GM12801 (cell line): ENCODE measurements around the gene NEGR1.

ENCODE experiments used
- CTCF ChIP-seq: IDR thresholded peaks from one replicate; pipeline ENCODE4 v1.5.1; 2011; ENCODE audit warnings: control low read depth; ENCODE audit not compliant: insufficient read length; ENCODE audit errors: extremely low read depth

The NEGR1 gene

DNA sequence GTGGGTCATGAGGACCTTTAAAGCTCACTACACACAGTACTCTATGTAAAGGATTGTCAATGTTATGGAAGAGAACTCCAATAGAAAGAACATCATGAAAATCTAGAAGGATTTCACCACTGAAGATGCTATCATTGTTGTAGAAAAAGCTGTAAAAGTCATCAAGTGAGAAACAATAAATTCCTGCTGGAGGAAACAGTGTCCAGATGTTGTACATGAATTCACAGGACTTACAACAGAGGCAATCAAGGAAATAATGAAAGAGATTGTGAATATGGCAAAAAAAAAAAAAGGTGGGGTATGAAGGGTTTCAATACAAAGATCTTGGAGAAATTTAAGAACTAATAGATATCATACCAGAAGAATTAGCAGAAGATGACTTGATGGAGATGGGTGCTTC lies 846.4 kb downstream of the NEGR1 start:
- TF ChIP-seq CTCF, result no peak

DNA sequence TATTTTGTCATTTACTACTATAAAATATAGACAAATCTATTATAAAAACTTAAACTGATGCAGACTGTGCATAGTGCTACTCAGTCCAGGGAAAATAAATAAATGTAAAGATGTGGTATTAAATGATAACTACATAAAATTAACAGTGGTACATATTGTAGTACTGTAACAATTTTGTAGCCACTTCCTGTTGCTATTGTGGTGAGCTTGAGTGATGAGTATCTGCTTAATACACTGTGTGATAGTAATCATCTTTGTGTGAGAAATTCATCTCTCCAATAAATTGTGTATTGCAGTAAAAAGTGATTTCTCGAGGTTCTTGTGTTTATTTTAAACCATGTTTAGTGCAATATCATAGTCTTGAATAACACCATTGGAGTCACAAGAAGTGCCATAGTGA lies 848.1 kb downstream of the NEGR1 start:
- TF ChIP-seq CTCF, result no peak

- TF ChIP-seq CTCF, result no peak
Measured at GRCh38 chr1:71428029-71428428, 854.3 kb downstream of the NEGR1 start.

GRCh38 chr1:71427066-71427465 lies 855.3 kb downstream of the NEGR1 start:
- no peak for TF ChIP-seq CTCF

DNA sequence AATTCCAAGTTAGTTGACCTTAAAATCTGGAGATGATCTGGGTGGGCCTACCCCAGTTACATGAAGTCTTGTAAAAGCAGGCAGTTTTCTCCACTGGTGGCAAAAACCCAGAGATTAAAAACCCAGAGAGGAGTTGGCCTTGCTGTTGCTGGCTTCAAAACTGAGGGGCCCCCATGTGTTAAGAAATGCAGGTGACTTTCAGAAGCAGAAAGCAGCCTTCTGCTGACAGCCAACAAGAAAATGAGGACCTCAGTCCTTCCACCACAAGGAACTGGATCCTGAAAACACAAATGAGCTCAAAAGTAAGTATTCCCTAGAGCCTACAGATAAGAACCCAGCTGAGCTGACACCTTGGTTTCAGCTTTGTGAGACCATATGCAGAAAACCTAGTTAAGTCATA lies 857.8 kb downstream of the NEGR1 start:
- no peak for TF ChIP-seq CTCF

GRCh38 chr1:71422221-71422620 lies 860.1 kb downstream of the NEGR1 start:
- TF ChIP-seq CTCF, result no peak

- TF ChIP-seq CTCF, result no peak
Measured at GRCh38 chr1:71417421-71417820, 864.9 kb downstream of the NEGR1 start.

GRCh38 chr1:71414179-71414578 lies 868.2 kb downstream of the NEGR1 start:
- TF ChIP-seq CTCF, result no peak
